ENCODE measurements around the gene MSI2.

Gene MSI2

GRCh38 chr17:57273490-57273889 lies 17.2 kb downstream of the MSI2 start:
- DNase-seq: no peak

GRCh38 chr17:57274162-57274561 lies 17.8 kb downstream of the MSI2 start:
- DNase-seq: no peak

GRCh38 chr17:57275071-57275764 lies 18.9 kb downstream of the MSI2 start:
- DNase-seq: no peak

GRCh38 chr17:57276621-57277020 lies 20.3 kb downstream of the MSI2 start:
- no peak for DNase-seq

- DNase-seq: peak; percentile 21
Observed at GRCh38 chr17:57277923-57278604, 21.7 kb downstream of the MSI2 start.

- no peak for DNase-seq
Observed at GRCh38 chr17:57278740-57279387, 22.5 kb downstream of the MSI2 start.

GRCh38 chr17:57279432-57279831 lies 23.1 kb downstream of the MSI2 start:
- no peak for DNase-seq

- no peak for DNase-seq
Observed at GRCh38 chr17:57281887-57282286, 25.6 kb downstream of the MSI2 start.

- DNase-seq: no peak
Observed at GRCh38 chr17:57282296-57282695, 26.0 kb downstream of the MSI2 start.

- DNase-seq: no peak
Observed at GRCh38 chr17:57283203-57283971, 27.1 kb downstream of the MSI2 start.

GRCh38 chr17:57284583-57284982 lies 28.3 kb downstream of the MSI2 start:
- DNase-seq: no peak

GRCh38 chr17:57284984-57285646 lies 28.8 kb downstream of the MSI2 start:
- DNase-seq: peak; percentile 58

GRCh38 chr17:57285701-57286100 lies 29.4 kb downstream of the MSI2 start:
- DNase-seq: no peak

- DNase-seq: no peak
Observed at GRCh38 chr17:57286399-57287105, 30.2 kb downstream of the MSI2 start.

GRCh38 chr17:57288040-57288772 lies 31.9 kb downstream of the MSI2 start:
- no peak for DNase-seq

GRCh38 chr17:57288773-57289121 lies 32.4 kb downstream of the MSI2 start:
- DNase-seq: no peak

GRCh38 chr17:57289130-57289529 lies 32.8 kb downstream of the MSI2 start:
- DNase-seq: no peak

- no peak for DNase-seq
Observed at GRCh38 chr17:57289613-57290012, 33.3 kb downstream of the MSI2 start.

GRCh38 chr17:57290981-57291380 lies 34.7 kb downstream of the MSI2 start:
- DNase-seq: no peak

GRCh38 chr17:57292091-57292490 lies 35.8 kb downstream of the MSI2 start:
- DNase-seq: no peak

- DNase-seq: no peak
Observed at GRCh38 chr17:57293077-57293476, 36.8 kb downstream of the MSI2 start.

GRCh38 chr17:57294101-57294500 lies 37.8 kb downstream of the MSI2 start:
- no peak for DNase-seq
